H1 (cell line): ENCODE results near the gene OS9. TPM values are rescaled to one million over a fixed set of nuclear protein-coding genes. Genes with fewer than 3 reads are reported as not detected.
A peak's percentile ranks its signal among the peaks of the same experiment; 100 is the strongest.

ENCODE experiments used
- CTCF ChIA-PET: fragments of 300-600 bp; sonication (Branson Sonifier 250); formaldehyde crosslinking; loops from one replicate; lab custom pipeline; 2021; ENCODE audit not compliant: partially characterized antibody; lab: Charles Lee
- POLR2A ChIA-PET: fragments of 300-600 bp; sonication (Branson Sonifier 250); formaldehyde crosslinking; loops from one replicate; lab custom pipeline; 2021; ENCODE audit warnings: inconsistent platforms; ENCODE audit not compliant: partially characterized antibody; lab: Charles Lee
- DNase-seq, 2 experiments: peaks; one replicate each; pipeline versions ENCODE4 v3.0.0 to v3.0.0-alpha.2; 2010 to 2022; ENCODE audit warnings: low spot score in 2 of 2, low read depth in 1 of 2, mixed read lengths in 1 of 2
- FAIRE-seq: peaks from 2 replicates; lab custom pipeline; 2011; peaks lifted over from hg19 to GRCh38; lab: Jason Lieb, UNC
- H2AFZ ChIP-seq: 2 replicates; pipeline ENCODE4 v1.8.1; 2012; ENCODE audit warnings: low read length, inconsistent platforms
- H2AK5ac ChIP-seq: 2 replicates; pipeline ENCODE4 v1.6.1; 2013; ENCODE audit warnings: low read depth, low read length
- H2BK120ac ChIP-seq: replicated peaks from 2 replicates; pipeline ENCODE3; 2013; ENCODE audit warnings: low read depth, low read length, inconsistent platforms
- H2BK12ac ChIP-seq: 2 replicates; pipeline ENCODE4 v1.6.1; 2013; ENCODE audit warnings: low read depth, low read length
- H2BK15ac ChIP-seq: 2 replicates; pipeline ENCODE4 v1.6.1; 2013; ENCODE audit warnings: low read length
- H2BK20ac ChIP-seq: 2 replicates; pipeline ENCODE4 v1.6.1; 2013; ENCODE audit warnings: low read length
- H2BK5ac ChIP-seq: 2 replicates; pipeline ENCODE4 v1.6.1; 2013; ENCODE audit warnings: low read depth, low read length
- H3K14ac ChIP-seq: 2 replicates; pipeline ENCODE4 v1.6.1; 2013; ENCODE audit warnings: inconsistent platforms; ENCODE audit not compliant: insufficient read length
- H3K18ac ChIP-seq: 2 replicates; pipeline ENCODE4 v1.6.1; 2013; ENCODE audit warnings: low read length; ENCODE audit errors: extremely low read depth
- H3K23ac ChIP-seq: 2 replicates; pipeline ENCODE4 v1.6.1; 2013; ENCODE audit warnings: inconsistent platforms; ENCODE audit not compliant: insufficient read length
- H3K23me2 ChIP-seq: 2 replicates; pipeline ENCODE4 v1.6.1; 2013; ENCODE audit warnings: low read depth, low read length
- H3K27ac ChIP-seq: 2 replicates; pipeline ENCODE4 v1.6.1; 2011; ENCODE audit warnings: low read depth, low read length, inconsistent platforms
- H3K27me3 ChIP-seq, 4 experiments: replicated peaks in 1 of 4; 1 replicate in 1 of 4; 2 replicates in 3 of 4; pipeline versions ENCODE4 v1.6.1 to v1.8.1; 2011 to 2013; ENCODE audit warnings: low read length in 3 of 4, mild to moderate bottlenecking in 3 of 4, inconsistent platforms in 2 of 4, mixed read lengths in 2 of 4, moderate library complexity in 1 of 4; ENCODE audit not compliant: control insufficient read depth in 3 of 4, insufficient read depth in 3 of 4; ENCODE audit errors: extremely low read depth in 1 of 4
- H3K36me3 ChIP-seq, 4 experiments: 2 replicates each; pipeline versions ENCODE4 v1.6.1 to v1.8.1; 2011 to 2013; ENCODE audit warnings: mild to moderate bottlenecking in 4 of 4, low read length in 3 of 4, moderate library complexity in 2 of 4, control low read depth in 1 of 4, inconsistent platforms in 1 of 4; ENCODE audit not compliant: insufficient read depth in 4 of 4, control insufficient read depth in 2 of 4
- H3K4ac ChIP-seq: replicated peaks from 2 replicates; pipeline ENCODE3; 2013; ENCODE audit warnings: low read length, low read depth, mixed read lengths, inconsistent platforms; ENCODE audit not compliant: insufficient read length
- H3K4me1 ChIP-seq, 4 experiments: replicated peaks in 1 of 4; 1 replicate in 1 of 4; 2 replicates in 3 of 4; pipeline versions ENCODE4 v1.6.1 to v1.8.1; 2011 to 2013; ENCODE audit warnings: low read length in 3 of 4, inconsistent platforms in 2 of 4, mixed read lengths in 1 of 4; ENCODE audit not compliant: insufficient read depth in 4 of 4, control insufficient read depth in 3 of 4
- H3K4me2 ChIP-seq, 2 experiments: 2 replicates each; pipeline versions ENCODE4 v1.6.1 to v1.8.1; 2011 to 2013; ENCODE audit warnings: low read depth in 2 of 2, low read length in 2 of 2, control low read depth in 1 of 2, inconsistent platforms in 1 of 2, mild to moderate bottlenecking in 1 of 2; ENCODE audit not compliant: insufficient read depth in 1 of 2
- H3K4me3 ChIP-seq, 4 experiments: fragments of 200-600, 300-600 bp in 1 of 4; sonication (generic), shearing (Covaris generic), sonication (Bioruptor Twin) in 1 of 4; 2 replicates each; pipeline versions ENCODE4 v1.5.1 to v1.8.1; 2011 to 2016; ENCODE audit warnings: low read length in 4 of 4, low read depth in 3 of 4, control low read depth in 2 of 4, inconsistent platforms in 2 of 4, mild to moderate bottlenecking in 2 of 4, mixed read lengths in 1 of 4, moderate library complexity in 1 of 4; ENCODE audit not compliant: insufficient read depth in 2 of 4; ENCODE audit errors: extremely low read depth in 1 of 4
- H3K56ac ChIP-seq: replicated peaks from 2 replicates; pipeline ENCODE3; 2013; ENCODE audit warnings: low read depth, mild to moderate bottlenecking, mixed read lengths, low read length, inconsistent platforms; ENCODE audit not compliant: insufficient read length
- H3K79me1 ChIP-seq: 2 replicates; pipeline ENCODE4 v1.6.1; 2013; ENCODE audit warnings: low read depth, low read length, control low read depth
- H3K79me2 ChIP-seq, 2 experiments: 2 replicates each; pipeline versions ENCODE4 v1.6.1 to v1.8.1; 2012 to 2013; ENCODE audit warnings: low read length in 2 of 2, mild to moderate bottlenecking in 2 of 2, inconsistent platforms in 1 of 2; ENCODE audit not compliant: insufficient read depth in 2 of 2, control insufficient read depth in 1 of 2
- H3K9ac ChIP-seq, 4 experiments: replicated peaks in 1 of 4; 1 replicate in 1 of 4; 2 replicates in 3 of 4; pipeline versions ENCODE4 v1.6.1 to v1.8.1; 2011 to 2013; ENCODE audit warnings: low read depth in 3 of 4, low read length in 3 of 4, control low read depth in 2 of 4, mild to moderate bottlenecking in 2 of 4, moderate library complexity in 2 of 4, inconsistent platforms in 1 of 4; ENCODE audit errors: extremely low read depth in 1 of 4
- H3K9me3 ChIP-seq, 2 experiments: 2 replicates each; pipeline versions ENCODE4 v1.6.1 to v1.8.1; 2012 to 2013; ENCODE audit warnings: mild to moderate bottlenecking in 2 of 2, moderate library complexity in 2 of 2, control low read depth in 1 of 2, inconsistent platforms in 1 of 2, low read depth in 1 of 2, low read length in 1 of 2, mixed read lengths in 1 of 2; ENCODE audit not compliant: insufficient read depth in 2 of 2
- H4K20me1 ChIP-seq, 2 experiments: replicated peaks in 1 of 2; 2 replicates each; pipeline versions ENCODE3 to v1.8.1; 2011 to 2013; ENCODE audit warnings: inconsistent platforms in 2 of 2, low read length in 2 of 2, mild to moderate bottlenecking in 1 of 2; ENCODE audit not compliant: insufficient read depth in 2 of 2, control insufficient read depth in 1 of 2
- H4K5ac ChIP-seq: 2 replicates; pipeline ENCODE4 v1.6.1; 2013; ENCODE audit warnings: low read length, low read depth, mixed read lengths, inconsistent platforms; ENCODE audit not compliant: insufficient read length
- H4K8ac ChIP-seq: 2 replicates; pipeline ENCODE4 v1.8.0; 2013; ENCODE audit warnings: mild to moderate bottlenecking, moderate library complexity, low read length, inconsistent platforms; ENCODE audit not compliant: insufficient read depth; ENCODE audit errors: extremely low read depth
- H4K91ac ChIP-seq: replicated peaks from 2 replicates; pipeline ENCODE3; 2013; ENCODE audit warnings: low read length, mixed read lengths, inconsistent platforms; ENCODE audit not compliant: insufficient read length
- BCL11A ChIP-seq, 2 experiments: IDR thresholded peaks; one replicate each; pipeline ENCODE4 v1.6.1; 2011; ENCODE audit warnings: low read depth in 2 of 2, low read length in 2 of 2, mild to moderate bottlenecking in 2 of 2
- CEBPB ChIP-seq: IDR thresholded peaks from 2 replicates; pipeline ENCODE4 v1.6.1; 2012; ENCODE audit warnings: low read depth, low read length
- EZH2 ChIP-seq: fragments of 200-600 bp; sonication (generic); IDR thresholded peaks from 2 replicates; pipeline ENCODE4 v1.7.1; 2012; ENCODE audit warnings: low read depth, mild to moderate bottlenecking, moderate library complexity, low read length, inconsistent platforms; ENCODE audit not compliant: severe bottlenecking
- WGBS, 2 experiments: shearing (Covaris generic) in 1 of 2; methylation state at CpG; one replicate each; pipeline versions ENCODE4 v1.1.6 to v1.1.7; 2013 to 2015; ENCODE audit warnings: low lambda C conversion rate in 2 of 2, mixed read lengths in 2 of 2, inconsistent platforms in 1 of 2, low coverage in 1 of 2, missing lambda C conversion rate in 1 of 2; ENCODE audit not compliant: insufficient replicate concordance in 2 of 2, insufficient coverage in 1 of 2, insufficient read length in 1 of 2; ENCODE audit errors: extremely low coverage in 1 of 2, missing lambda C conversion rate in 1 of 2; 5-methylcytosine and 5-hydroxymethylcytosine counted together
- polyA plus RNA-seq, 7 experiments: library from polyadenylated mRNA; depleted of rRNA in 3 of 7; stranded (reverse) in 5 of 7; unstranded in 2 of 7; fragments of >200 nt in 5 of 7; fragments of 200-250 nt in 2 of 7; gene quantifications; 1 replicate in 5 of 7; 2 replicates in 1 of 7; 4 replicates in 1 of 7; pipeline versions ENCODE4 v1.2.1 to v1.2.3, GENCODE V29; 2011 to 2013; ENCODE audit warnings: missing spikeins in 2 of 7, mixed read lengths in 2 of 7
- total RNA-seq: library from RNA; stranded (reverse); fragmentation: NEBNext Ultra II Directional; extraction: Animal tissue kit (Norgen Biotek cat#: 25700); gene quantifications from 2 replicates; pipeline ENCODE4 v1.2.1, GENCODE V29; 2021

OS9 gene
- total and polyA plus RNA-seq, 2 of the 8 experiments (the other 6 are each of a cell fraction or from before 2014, with no cell fraction given), result 71.0 to 108 TPM

DNA sequence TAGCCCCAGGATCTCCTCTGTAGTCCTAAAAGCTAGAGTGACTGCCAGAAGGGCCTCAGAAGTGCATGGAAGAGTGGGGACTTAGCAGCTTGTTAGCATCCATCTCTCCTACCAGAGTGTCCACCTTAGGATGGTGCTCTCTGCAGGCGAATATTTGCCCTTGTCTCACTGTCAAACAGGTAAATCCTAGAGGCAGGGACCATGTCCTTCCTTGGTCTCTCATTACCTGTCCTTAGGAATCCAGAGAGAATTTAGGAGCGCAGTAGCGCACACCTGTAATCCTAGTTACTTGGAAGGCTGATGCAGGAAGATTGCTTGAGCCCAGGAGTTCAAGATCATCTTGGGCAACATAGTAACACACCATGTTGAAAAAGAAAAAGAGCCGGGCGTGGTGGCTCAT, 23.2 kb downstream of the OS9 start:
- Histone ChIP-seq H3K4ac (no peak overlapping the region), H3K9me3 (no peaks in the 10 kb centered on the region), H3K18ac (no peak overlapping the region), H3K79me2 (no peaks in the 10 kb centered on the region), H4K8ac (no peak overlapping the region), H3K4me2 (no peak overlapping the region), H3K36me3 (peaks cover 0 to 22% (median 5%) of the 10 kb centered on the region in 4 experiments; a peak in 4 of 8 replicates), H3K23me2 (no peaks in the 10 kb centered on the region), H3K56ac (no peak overlapping the region), H4K91ac (no peak overlapping the region), H2BK20ac (no peak overlapping the region), H3K79me1 (no peaks in the 10 kb centered on the region), H3K4me3 (no peak overlapping the region), H3K9ac (no peak overlapping the region), H4K20me1 (peaks cover 0 to 3% of the 10 kb centered on the region in 2 experiments), H3K27me3 (no peaks in the 10 kb centered on the region), H2AFZ (no peak overlapping the region), H4K5ac (no peak overlapping the region), H2BK15ac (no peak overlapping the region), H2AK5ac (no peak overlapping the region), H3K23ac (no peak overlapping the region), H3K4me1 (no peaks in the 10 kb centered on the region), H2BK12ac (no peak overlapping the region), H2BK120ac (no peak overlapping the region), H2BK5ac (no peak overlapping the region), H3K27ac (no peak overlapping the region), H3K14ac (no peak overlapping the region)
- CTCF ChIA-PET, result interaction anchor here (1.3 to 11.7 kb wide), 2 partner anchors 9 to 21 kb away, joined by 5 to 149 read pairs; partner anchors contain the start of gene AGAP2
- peak in 1 of 2 experiments; percentile 2 for DNase-seq
- FAIRE-seq, result no peak
- POLR2A ChIA-PET, result no interaction called here
- 94% methylated on average over 5 of the region's 5 CpGs; no CpG with 5 or more reads in 1 of the 2 experiments for WGBS, 2 experiments
- TF ChIP-seq BCL11A (IDR thresholded peaks at IDR 0.05; ENCODE audit: low read depth in 2 of 2, low read length in 2 of 2) (no peak), CEBPB (no peak), EZH2 (no peak)
